SU-DHL-6 (cell line): ENCODE data around the gene RAB36.

Experiments used
- H2AFZ ChIP-seq: fragments of 200-600 bp; sonication (generic); 2 replicates; pipeline ENCODE4 v1.6.1; 2014; ENCODE audit warnings: low read depth, mild to moderate bottlenecking, moderate library complexity, mixed read lengths, antibody characterized with exemption, low read length; ENCODE audit not compliant: severe bottlenecking
- H3F3A ChIP-seq: fragments of 200-600 bp; shearing (Covaris generic); 2 replicates; pipeline ENCODE4 v1.6.0; 2016; ENCODE audit warnings: antibody characterized with exemption, mild to moderate bottlenecking; ENCODE audit not compliant: insufficient read depth
- H3K27ac ChIP-seq: fragments of 200-600 bp; sonication (generic); 2 replicates; pipeline ENCODE4 v1.5.1; 2016; ENCODE audit warnings: low read depth, mild to moderate bottlenecking, low read length, moderate library complexity, mixed read lengths
- H3K27me3 ChIP-seq: fragments of 200-600 bp; sonication (generic), shearing (Covaris generic); 2 replicates; pipeline ENCODE4 v1.6.0; 2014; ENCODE audit warnings: mild to moderate bottlenecking, low read length
- H3K36me3 ChIP-seq: fragments of 200-600 bp; sonication (generic); 2 replicates; pipeline ENCODE4 v1.6.1; 2014; ENCODE audit warnings: mild to moderate bottlenecking, low read length, mixed read lengths
- H3K4me2 ChIP-seq: fragments of 300-600, 200-600 bp; shearing (Covaris generic), sonication (generic); 2 replicates; pipeline ENCODE4 v1.6.0; 2014; ENCODE audit warnings: low read length, low read depth, mild to moderate bottlenecking; ENCODE audit not compliant: poor library complexity, severe bottlenecking
- H3K4me3 ChIP-seq: fragments of 200-600 bp; sonication (generic); 2 replicates; pipeline ENCODE4 v1.5.1; 2014; ENCODE audit warnings: antibody characterized with exemption, low read length, mild to moderate bottlenecking, mixed read lengths; ENCODE audit not compliant: insufficient read depth, poor library complexity, severe bottlenecking
- H3K79me2 ChIP-seq: fragments of 200-600 bp; sonication (generic); 2 replicates; pipeline ENCODE4 v1.6.1; 2014; ENCODE audit warnings: mild to moderate bottlenecking, low read length, moderate library complexity; ENCODE audit not compliant: insufficient read depth
- H3K9ac ChIP-seq: fragments of 200-600 bp; sonication (generic); 2 replicates; pipeline ENCODE4 v1.7.0; 2014; ENCODE audit warnings: mild to moderate bottlenecking, low read length
- H3K9me2 ChIP-seq: fragments of 200-600 bp; sonication (generic); replicated peaks from 2 replicates; pipeline ENCODE4 v1.6.1; 2014; ENCODE audit warnings: low read length; ENCODE audit not compliant: insufficient read depth
- H3K9me3 ChIP-seq: fragments of 200-600 bp; sonication (generic); 2 replicates; pipeline ENCODE4 v1.6.1; 2014; ENCODE audit warnings: low read length, mixed read lengths; ENCODE audit not compliant: insufficient read depth
- H4K20me1 ChIP-seq: fragments of 200-600 bp; sonication (generic); 2 replicates; pipeline ENCODE4 v1.6.1; 2014; ENCODE audit warnings: low read depth, mild to moderate bottlenecking, antibody characterized with exemption, low read length, moderate library complexity, mixed read lengths
- EZH2phosphoT487 ChIP-seq: fragments of 200-600 bp; sonication (generic), shearing (Covaris generic); conservative IDR thresholded peaks from 2 replicates; pipeline ENCODE4 v1.6.1; 2018; ENCODE audit warnings: mild to moderate bottlenecking, antibody characterized with exemption, low read length, moderate library complexity, mixed read lengths
- TF ChIP-seq, protein P1 (sequence below): fragments of 200-600 bp; sonication (generic); IDR thresholded peaks from one replicate; pipeline ENCODE4 v1.5.1; 2017; ENCODE audit warnings: antibody characterized with exemption, mild to moderate bottlenecking, low read length, moderate library complexity; ENCODE audit not compliant: insufficient read depth, poor library complexity, severe bottlenecking

RAB36 gene

DNA sequence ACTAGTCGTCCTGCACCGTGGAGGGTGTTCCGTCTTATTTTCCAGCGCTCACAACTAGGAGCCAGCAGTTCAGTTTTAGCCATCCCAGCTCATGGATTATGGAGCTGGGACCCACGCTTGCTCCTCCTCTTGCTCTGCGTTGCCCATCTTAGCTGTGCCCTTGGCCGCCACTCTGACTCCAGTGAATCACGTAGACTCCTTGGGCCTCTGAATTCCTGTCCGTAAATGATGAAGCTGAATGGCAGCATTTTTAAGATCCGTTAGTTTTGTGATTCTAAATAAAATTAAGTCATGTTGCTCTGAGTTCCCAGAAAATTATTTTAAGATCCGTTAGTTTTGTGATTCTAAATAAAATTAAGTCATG is 58.8 kb downstream of the RAB36 start:
- Histone ChIP-seq H3F3A (no peaks in the 10 kb centered on the region), H3K36me3 (no peaks in the 10 kb centered on the region), H3K79me2 (no peaks in the 10 kb centered on the region), H3K27ac (no peak overlapping the region), H3K9ac (no peak overlapping the region), H3K9me2 (no peaks in the 10 kb centered on the region), H3K27me3 (no peaks in the 10 kb centered on the region), H3K9me3 (no peaks in the 10 kb centered on the region), H3K4me3 (no peak overlapping the region), H3K4me2 (no peak overlapping the region), H2AFZ (no peak overlapping the region), H4K20me1 (no peaks in the 10 kb centered on the region)
- no peak for TF ChIP-seq EZH2phosphoT487
- TF ChIP-seq, protein P1, sequence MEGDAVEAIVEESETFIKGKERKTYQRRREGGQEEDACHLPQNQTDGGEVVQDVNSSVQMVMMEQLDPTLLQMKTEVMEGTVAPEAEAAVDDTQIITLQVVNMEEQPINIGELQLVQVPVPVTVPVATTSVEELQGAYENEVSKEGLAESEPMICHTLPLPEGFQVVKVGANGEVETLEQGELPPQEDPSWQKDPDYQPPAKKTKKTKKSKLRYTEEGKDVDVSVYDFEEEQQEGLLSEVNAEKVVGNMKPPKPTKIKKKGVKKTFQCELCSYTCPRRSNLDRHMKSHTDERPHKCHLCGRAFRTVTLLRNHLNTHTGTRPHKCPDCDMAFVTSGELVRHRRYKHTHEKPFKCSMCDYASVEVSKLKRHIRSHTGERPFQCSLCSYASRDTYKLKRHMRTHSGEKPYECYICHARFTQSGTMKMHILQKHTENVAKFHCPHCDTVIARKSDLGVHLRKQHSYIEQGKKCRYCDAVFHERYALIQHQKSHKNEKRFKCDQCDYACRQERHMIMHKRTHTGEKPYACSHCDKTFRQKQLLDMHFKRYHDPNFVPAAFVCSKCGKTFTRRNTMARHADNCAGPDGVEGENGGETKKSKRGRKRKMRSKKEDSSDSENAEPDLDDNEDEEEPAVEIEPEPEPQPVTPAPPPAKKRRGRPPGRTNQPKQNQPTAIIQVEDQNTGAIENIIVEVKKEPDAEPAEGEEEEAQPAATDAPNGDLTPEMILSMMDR, result no peak

DNA sequence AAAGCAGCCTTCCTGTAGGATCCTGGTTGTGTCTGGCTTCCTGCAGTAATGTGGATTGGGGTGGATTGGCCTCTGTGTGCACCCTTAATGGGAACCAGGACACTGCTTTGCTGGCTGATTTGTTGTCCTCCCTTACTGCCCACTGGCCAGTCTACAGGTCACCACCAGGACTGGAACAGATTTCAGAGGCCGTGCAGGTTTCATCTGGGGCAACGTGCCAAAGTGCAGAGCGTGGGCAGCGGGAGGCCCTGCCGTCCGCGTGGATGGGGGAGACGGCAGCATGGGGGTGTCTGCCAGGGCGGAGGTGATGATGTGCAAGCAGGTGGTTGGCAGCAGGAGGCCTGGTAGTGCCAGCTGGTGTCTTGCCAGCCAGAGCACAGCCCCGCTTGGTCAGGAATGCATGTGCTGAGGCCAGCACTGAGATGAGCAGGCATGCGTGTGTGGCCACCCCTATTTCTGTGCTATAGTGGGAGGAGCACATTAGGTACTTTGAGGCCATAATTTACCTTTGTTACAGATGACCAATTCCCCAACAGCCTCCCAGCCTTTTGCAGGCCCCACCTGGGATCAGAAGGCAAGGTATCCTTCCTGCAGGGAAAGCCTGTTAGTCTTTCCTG is 59.4 kb downstream of the RAB36 start:
- Histone ChIP-seq H3K9me3 (no peaks in the 10 kb centered on the region), H3K27ac (no peak overlapping the region), H3K4me3 (no peak overlapping the region), H3K27me3 (no peaks in the 10 kb centered on the region), H2AFZ (no peak overlapping the region), H3K9ac (no peak overlapping the region), H3K79me2 (no peaks in the 10 kb centered on the region), H3F3A (no peaks in the 10 kb centered on the region), H3K9me2 (no peaks in the 10 kb centered on the region), H3K36me3 (no peaks in the 10 kb centered on the region), H4K20me1 (no peaks in the 10 kb centered on the region), H3K4me2 (no peak overlapping the region)
- TF ChIP-seq EZH2phosphoT487, result no peak
- TF ChIP-seq, protein P1, result no peak

DNA sequence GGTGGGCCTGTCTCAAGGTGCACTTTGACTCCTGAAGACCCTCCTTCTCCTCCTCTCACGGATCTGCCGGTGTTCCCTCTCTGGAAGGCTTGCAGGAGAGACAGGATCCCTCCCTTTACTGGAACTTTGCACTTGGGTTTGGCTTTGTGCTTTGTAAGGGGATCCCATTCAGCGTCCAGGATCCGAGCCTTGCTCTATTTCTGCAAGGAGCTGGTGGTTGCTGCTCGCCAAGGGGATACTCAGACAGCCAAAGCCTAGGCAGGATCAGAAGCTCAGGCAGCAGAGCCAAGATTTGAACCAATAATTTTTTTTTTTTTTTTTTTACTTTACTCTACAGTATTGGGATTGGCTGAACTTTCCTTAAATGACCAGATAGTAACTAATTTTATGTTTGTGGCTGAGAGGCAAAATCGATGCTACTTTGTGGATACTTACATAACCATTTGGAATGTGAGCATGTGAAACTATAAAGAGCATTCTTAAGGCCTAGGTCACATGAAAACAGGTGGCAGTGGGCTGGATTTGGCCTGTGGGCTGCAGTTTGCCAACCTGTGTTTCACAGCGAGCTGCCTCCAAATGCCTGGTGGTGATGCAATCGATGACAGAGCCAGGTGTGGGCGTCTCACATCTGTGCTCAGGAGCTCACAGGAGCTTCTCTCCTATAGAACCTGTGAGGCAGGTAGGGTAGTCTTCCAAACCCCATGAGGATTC is 60.2 kb downstream of the RAB36 start:
- H3K27me3 ChIP-seq, result no peaks in the 10 kb centered on the region
- no peaks in the 10 kb centered on the region for H3F3A ChIP-seq
- H2AFZ ChIP-seq, result no peak overlapping the region
- H3K79me2 ChIP-seq, result no peaks in the 10 kb centered on the region
- no peak overlapping the region for H3K4me2 ChIP-seq
- no peaks in the 10 kb centered on the region for H4K20me1 ChIP-seq
- TF ChIP-seq, protein P1, result no peak
- no peak for TF ChIP-seq EZH2phosphoT487
- H3K9me3 ChIP-seq, result no peaks in the 10 kb centered on the region
- no peaks in the 10 kb centered on the region for H3K36me3 ChIP-seq
- H3K9ac ChIP-seq, result no peak overlapping the region
- H3K9me2 ChIP-seq, result no peaks in the 10 kb centered on the region
- no peak overlapping the region for H3K4me3 ChIP-seq
- no peak overlapping the region for H3K27ac ChIP-seq
